Stimulated activated CD8-positive, alpha-beta memory T cell treated with anti-CD3 and anti-CD28 coated beads, Interleukin-15, amount 100 ng/mL, for 48 hours (primary cell): ENCODE measurements around the gene TTYH3.
"Not testable (repeated sequence)": the region's sequence is repeated elsewhere in the genome, so short reads cannot be mapped to it uniquely, and the experiment has no call there.

Source experiments
- DNase-seq, 2 donors: peaks; one replicate each; pipeline ENCODE4 v3.0.0-alpha.2; 2020; ENCODE audit warnings: low read depth in 2 of 2

The TTYH3 gene

DNA sequence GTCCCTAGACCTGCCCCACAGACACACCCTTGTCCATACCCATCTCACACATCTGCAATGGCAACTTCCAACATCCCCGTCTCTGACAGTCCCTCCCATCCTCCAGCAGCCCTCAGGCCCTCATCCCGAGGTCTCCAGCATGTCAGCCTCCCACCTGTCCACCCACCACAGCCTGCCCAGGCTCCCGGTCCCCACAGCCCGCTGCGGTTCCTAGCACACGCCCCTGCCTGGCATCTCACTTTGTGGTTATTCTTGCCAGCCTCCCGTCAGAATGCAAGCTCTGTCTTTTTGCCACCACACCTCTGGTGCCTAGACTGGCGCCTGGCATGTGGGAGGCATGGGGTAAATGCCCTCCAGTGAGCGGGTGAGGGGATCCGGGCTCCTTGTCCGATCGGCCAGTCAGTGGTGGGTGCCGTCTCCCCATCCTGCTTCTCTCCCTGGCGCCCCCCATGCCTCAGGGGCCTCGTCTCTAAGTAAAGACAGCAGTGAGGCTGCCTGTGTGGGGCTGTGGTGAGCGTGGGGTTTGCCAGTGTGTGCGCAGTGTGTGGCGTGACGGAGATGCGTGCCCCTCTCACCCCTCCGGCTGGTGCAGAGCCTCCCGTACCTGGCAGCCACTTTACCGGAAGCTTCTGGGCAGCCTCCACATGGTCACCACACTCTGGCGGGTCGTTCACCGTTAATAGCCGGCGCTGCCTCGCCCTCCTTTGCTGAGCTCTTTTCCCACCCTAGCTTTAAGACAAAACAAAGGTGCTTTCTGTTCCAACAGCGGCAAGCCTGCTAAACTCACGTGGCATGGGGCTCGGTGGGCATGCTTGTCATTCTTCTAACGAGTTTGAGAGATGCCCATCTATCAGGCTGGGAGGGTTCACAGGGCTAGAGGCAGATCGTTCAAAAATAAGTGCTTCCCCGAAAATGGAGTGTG lies 28.5 kb upstream of the TTYH3 start:
- DNase-seq, result no peak

DNA sequence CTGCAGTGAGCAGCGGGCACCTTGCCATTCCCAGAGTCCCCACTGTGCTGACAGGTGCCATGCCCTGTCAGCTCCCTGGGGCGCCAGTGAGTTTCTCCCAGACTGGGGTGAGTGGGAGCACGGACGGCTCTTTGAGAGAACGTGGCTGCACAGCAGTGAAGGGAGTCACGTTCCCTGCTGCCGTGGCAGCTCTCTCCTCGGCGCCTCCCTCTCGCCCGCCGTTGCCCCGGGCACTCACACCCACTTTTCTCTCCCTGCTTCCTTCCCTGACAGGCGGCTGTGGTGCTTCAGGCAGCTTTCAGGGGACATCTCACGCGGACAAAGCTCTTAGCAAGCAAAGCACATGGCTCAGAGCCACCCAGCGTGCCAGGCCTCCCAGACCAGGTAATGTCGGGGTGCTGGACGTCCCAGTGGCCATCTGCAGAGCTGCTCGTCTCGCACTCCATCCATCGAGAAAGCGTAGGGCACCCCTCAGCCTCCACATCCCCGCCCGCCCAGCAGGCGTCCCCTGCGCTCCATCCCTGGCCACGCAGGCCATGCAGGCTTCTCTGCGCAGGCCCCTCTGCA lies 27.1 kb upstream of the TTYH3 start:
- no peak for DNase-seq

DNA sequence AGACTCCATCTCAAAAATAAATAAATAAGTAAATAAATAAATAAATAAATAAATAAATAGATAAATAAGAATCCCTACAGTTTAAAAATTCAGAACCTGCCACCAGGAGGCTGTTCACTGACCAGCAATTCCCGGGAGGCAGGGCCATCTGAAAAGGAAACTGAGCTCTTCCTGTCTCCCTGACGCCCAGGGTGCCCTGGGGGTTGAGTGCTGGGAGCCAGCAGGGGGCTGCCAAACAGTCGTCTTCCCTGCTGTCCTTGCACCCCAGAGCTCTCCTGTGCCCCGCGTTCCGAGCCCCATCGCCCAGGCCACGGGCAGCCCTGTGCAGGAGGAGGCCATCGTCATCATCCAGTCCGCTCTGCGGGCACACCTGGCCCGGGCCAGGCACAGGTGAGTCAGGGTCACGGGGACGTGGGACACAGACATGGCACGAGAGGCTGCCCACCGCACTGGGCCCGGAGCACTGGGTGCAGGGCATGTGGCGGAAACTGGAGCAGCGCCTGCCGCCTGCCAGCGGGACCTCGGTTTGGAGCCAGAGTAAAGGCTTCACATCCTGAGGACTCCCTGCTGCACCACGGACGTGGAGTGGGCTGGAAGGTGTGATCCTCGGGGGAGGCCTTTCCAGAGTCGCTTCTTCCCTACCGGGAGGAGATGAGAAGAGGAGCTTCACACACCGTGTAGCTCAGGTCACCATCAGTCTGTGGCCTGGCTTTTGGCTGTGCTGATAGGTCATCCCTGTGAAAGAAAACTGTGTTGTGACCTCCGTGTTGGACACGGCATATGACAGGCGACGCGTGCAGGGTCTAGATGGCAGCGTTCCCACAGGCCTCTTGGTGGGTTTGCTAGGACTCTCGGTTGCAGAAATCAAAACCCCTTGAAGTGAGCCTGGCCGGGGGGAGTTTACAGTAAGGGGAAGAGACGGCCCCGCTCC lies 25.9 kb upstream of the TTYH3 start:
- DNase-seq, result no peak

DNA sequence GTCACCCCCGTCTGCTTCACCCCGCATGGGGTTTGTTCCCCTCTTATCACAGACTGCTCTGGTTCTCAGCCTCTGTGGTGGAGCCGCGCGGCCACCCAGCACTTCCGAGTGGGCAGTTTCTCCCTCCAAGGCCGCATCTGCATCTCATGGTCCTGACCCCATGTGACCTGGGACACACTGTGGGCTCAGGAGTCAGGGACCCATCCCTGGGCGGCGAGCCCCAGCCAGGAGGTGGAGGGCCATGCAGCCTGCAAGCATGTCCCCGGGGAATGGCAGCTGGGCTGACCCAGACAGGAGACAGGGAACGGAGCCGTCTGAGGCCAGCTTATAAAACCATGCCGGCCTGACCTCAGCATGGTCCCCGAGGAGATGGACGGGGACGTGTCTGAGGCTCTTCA lies 25.2 kb upstream of the TTYH3 start:
- no peak for DNase-seq

DNA sequence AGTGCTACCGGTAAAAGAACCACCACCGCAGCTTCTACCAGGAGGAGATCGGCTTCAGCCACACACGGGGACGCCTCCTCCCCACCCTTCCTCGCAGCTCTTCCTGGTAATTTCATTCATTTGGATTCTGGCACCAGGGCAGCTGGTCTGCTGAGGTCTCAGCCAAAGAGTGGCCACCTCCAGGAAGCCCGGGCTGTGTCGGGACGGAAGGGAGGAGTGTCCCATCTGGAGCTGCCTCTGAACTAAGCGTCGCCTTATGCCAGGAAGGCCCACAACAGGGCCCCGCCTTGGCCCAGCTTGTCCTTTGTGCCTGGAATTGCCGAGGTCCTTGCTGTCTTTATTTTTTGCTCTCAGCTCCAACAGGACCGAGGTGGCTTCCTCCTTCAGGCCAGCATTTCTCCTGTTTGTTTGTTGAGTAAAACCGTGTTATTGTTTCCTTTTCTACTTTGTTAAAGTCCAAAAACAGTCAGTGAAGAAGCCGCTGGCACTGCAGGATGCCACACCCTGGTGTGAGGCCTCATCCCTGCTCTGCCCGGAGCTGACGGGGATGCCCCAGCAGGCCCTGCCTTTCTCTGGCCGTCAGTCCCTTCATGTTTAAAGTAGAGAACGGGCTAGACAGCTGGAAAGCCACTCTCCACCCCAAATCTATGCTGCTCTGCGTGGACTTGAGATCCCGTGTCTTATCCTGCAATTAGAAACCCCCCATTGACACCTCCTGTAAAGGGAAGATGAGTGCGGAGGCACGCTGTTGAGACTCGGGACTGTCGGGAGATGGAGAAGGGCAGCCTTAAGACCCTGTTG lies 24.5 kb upstream of the TTYH3 start:
- DNase-seq, result no peak

DNA sequence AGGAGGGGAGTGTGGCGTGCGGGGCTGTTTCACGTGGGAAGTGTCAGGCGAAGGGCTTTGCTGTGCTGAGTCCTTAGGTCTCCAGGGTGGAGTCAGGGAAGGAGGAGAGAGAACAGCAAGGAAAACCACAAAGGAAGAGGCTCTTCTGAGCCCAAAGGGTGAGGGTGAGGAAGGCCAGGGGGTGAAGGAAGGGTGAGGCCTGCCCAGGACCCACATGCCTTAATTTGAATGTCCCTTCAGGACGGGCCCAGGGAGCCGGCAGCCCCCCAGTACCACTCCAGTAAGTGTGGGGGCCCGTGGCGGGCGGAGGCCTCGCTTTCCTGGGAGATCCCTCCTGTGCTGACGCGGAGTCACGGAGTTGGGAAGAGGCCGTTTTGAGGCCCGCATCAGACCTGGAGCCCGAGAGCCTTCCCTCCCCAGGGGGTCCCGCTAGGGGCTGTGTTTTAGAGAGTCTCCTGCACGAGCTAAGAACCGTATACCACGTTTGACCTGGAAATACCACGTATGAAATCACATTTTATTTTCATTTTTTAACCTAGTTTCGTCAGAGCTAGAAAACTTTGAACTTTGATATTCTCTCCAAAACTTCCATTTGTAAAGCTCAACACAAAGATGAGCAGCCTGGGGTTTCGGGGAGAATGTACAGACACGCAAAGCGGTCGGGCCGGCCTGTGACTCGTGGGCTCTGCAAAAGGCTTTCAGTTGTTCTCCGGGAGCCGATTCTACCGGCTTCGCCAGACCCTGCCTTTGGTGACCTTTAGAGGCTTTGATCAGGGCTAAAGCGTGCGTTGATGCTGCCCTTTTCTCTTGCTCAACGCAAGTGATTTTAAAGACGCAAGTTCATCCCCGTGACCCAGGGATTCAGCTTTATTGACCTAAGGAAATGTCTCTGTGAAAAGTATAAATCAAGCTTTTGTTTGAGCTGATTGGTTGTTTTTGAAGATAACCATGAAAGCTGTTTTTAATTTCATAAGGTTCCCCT lies 23.6 kb upstream of the TTYH3 start:
- no peak for DNase-seq

DNA sequence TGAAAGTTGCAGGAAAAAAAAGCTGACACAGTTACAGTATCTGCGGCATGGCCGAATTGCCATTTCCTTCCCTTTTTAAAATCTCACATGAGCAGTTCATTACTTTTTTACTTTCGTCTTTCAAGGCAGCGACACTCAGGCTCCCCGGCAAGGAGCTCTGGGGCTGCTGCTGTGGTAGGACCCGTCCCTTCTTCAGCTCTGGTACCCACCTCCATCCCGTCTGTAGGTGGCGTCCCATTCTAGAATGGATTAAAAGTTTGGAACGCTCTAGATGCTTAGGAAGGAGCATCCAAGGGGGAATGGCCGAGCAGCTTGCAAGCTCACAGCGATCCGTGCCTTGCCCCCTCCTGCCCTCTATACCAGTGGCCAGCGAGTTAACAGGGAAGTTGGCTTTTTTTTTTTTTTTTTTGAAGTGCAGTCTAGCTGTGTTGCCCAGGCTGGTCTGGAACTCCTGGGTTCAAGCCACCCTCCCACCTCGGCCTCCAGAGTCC lies 22.8 kb upstream of the TTYH3 start:
- no peak for DNase-seq

DNA sequence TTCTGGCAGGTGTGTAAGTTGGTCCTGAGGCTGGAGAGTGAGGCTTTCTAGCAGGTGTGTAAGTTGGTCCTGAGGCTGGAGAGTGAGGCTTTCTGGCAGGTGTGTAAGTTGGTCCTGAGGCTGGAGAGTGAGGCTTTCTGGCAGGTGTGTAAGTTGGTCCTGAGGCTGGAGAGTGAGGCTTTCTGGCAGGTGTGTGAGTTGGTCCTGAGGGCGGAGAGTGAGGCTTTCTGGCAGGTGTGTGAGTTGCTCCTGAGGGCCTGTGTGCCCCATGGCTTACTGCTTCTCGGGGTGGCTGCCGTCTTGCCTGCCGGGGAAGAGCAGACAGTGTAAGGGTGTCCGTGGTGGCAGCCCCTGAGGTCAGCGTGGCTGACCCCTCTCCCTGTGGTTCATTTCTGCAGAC lies 22.1 kb upstream of the TTYH3 start:
- not testable (repeated sequence) for DNase-seq

DNA sequence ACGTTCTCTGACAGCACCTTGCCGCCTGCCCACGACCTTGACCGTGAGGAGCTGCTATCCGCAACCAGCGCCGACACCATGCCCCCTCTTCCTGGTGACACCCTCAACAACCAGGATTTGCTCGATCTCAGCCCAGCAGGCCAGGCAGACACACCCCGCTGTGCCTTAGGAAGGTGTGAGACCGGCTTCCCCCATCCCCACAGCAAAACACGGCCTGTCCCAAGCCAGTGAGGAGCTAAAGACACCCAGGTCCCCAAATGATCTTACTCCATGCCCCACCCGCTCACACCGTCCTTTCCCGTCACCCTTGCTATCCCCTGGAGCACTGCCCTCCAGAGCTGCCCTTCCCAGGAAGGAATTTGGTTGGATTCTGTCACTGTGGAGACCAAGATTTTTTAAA lies 21.3 kb upstream of the TTYH3 start:
- DNase-seq, result no peak

DNA sequence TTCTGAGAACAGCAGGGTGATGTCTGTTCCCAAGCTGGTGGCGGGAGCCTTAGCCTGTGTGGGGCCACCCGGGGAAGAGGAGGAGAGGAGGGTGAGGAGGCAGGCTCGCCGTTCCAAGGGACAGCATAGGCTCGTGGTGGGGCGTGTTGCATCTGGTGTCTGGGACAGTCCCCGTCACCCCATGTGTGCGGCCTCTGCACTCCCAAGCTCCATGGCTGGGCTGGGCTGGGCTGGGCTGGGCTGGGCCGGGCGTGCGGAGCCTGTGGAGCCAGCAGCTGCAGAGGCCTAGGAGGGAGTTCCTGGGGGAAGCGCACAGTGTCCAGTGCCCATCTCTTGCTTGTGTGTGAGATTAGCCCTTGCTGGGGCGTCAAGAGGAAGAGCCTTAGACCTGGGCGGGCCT lies 20.9 kb upstream of the TTYH3 start:
- no peak for DNase-seq

DNA sequence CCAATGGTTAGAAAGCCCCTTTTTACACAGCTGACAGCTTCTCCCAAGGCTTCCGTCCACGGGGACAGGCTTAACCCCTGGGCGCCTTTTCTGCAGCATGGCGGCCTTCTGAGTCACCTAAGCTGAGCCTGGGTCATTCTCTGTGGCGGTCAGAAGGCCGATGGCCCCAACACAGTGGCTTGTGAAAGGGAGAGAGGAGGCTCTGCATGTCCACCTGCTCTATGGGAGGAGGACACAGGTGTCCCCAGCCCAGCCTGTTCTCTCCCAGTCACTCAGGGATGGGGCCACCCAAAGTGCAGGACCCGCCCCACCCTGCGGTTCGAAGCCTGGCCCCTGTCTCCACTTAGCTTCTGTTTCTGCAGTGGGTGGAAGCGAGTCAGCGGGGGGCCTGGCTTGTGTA lies 20.4 kb upstream of the TTYH3 start:
- DNase-seq, result no peak

DNA sequence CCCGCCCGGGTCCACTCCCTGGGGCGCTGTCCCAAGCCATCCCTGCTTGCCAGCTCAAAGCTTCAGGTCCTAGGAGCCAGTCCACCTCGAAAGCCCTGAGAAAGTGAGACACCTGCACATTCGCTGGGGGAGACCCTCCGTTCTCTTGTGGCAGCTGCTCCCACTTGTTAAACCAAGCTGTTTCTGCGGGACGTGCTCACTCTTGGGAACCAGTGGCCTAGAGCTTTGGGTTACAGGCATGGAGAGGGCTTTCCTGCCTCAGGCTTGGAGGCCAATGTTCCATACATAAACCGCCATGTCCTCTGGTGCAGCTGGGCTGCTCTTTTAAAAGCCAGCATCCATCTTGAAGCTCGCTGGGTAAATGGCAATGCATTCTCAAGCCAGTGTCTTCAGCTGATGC lies 19.9 kb upstream of the TTYH3 start:
- DNase-seq, result no peak

DNA sequence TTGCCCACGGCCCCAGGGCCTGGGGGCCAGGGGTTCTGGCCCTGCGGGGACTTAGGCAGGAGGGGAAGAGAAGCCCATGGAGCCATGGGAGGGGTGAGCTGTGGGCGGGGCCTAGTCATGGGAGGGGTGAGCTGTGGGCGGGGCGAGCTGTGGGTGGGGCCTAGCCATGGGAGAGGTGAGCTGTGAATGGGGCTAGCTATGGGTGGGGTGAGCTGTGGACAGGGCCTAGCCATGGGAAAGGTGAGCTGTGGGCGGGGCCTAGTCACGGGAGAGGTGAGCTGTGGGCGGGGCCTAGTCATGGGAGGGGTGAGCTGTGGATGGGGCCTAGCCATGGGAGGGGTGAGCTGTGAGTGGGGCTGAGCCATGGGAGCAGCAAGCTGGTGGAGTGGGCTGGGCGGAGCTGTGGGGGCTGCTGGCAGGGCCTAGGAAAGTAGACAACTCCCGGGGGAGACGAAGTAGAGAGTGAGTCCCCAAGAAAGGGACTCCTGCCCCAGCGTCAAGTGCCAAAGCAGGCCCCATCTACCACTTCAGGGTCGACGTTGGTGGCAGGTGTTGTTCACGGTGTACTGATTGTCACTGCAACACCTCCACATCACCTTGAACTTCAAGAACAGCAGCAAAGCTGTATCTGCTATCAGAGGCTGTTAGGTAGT lies 19.2 kb upstream of the TTYH3 start:
- no peak for DNase-seq

DNA sequence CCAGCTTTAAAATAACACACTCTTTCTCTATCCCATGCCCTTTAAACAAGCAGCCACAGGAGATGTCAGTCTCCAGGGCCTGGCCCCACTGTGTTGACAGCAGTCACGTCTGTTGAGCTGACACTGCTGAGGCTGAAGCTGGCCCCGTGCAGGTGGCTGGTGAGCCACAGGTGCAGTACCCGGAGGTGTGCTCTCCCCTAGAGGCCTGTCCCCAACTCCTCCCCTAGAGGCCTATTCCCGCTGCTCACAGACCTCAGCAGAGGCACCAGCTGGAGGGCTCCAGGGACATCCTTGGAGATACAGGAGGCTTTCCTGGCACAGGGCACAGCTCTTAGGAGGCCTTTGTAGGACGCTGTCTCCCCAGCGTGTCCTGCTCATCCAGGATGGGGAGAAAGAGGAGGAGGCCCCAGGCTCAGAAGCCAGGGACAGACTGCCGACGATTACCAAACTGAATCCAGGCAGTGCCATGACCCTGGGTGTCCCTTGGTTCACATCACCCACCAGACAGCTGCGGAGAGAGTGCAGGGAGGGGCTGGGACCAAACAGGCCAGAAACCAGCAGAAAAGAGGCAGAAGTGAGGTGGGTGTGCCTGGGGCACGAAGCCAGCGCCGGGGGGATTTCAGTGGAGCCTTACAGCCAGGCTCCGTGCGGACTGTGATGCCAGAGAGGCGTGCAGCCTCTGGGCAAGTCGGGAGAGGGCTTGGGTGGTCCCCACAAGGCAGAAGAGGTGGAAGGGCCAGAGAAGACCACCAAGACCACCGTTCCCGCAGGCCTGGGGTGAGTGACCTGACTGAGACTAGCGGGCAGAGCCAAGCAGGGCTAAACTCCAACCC lies 18.5 kb upstream of the TTYH3 start:
- no peak for DNase-seq

DNA sequence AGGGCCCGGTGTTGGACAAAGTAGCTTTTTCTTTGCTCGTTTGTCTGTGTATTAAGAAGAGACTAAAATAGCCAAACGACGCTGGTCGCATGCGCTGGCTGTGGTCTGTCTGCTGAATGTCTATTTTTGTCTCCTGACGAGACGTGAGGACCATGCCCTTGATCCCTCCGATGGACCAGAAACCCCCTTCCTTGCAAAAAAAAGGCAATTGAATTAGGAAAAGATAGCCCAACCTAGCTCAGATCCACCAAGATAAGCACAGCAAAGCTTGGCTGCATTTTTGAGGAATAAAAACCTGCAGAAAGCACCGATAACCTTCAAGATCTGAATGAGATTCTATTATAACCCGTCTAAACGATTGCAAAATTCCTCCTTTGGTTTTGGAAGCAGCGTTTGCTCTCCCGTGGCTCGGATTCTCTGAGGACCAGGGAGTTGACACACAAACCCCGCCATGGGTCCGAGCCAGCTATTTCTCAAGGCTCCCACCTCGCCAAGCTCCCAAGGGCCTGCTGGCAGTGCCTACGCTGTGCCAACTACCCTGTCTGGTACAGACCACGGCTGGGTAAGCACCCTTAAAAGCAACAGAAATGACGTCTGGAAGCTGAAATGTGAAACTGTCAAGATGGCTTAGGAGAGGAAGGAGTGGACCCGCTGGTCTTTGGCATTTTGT lies 17.7 kb upstream of the TTYH3 start:
- DNase-seq, result no peak

DNA sequence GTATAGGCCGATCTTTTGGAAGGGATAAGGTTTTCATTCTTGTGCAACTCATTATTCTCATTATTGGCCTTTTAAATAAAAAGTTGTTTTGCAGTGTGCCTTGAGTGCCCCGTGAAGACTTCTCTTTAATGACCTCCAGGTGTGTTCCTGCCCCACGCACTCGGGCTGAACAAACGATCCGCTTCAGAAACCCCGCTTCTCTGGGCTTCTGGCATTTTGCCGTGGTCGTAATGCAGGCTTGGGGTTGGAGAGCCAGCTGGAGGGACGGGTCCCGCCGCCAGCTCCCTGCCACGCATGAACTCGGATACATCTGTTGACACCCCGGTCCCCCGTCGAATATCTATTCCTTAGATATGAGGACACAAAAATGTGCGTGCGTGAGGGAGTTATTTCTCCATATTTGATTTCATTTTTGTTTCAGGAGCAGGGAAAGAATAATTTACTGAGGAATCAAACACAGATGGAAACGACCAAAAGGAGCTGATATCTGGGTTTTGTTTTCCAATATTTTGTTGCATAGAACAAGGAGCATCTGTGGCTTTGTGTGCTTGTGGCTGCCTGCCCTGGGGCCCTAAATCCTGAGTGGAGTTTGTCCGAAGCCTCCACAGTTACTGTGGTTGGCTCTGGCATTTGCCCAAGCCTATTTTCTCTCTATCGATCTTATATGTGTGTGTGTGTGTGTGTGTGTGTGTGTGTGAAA lies 17.0 kb upstream of the TTYH3 start:
- no peak for DNase-seq
